Measurements from ENCODE around the gene PRR35.

The PRR35 gene

DNA sequence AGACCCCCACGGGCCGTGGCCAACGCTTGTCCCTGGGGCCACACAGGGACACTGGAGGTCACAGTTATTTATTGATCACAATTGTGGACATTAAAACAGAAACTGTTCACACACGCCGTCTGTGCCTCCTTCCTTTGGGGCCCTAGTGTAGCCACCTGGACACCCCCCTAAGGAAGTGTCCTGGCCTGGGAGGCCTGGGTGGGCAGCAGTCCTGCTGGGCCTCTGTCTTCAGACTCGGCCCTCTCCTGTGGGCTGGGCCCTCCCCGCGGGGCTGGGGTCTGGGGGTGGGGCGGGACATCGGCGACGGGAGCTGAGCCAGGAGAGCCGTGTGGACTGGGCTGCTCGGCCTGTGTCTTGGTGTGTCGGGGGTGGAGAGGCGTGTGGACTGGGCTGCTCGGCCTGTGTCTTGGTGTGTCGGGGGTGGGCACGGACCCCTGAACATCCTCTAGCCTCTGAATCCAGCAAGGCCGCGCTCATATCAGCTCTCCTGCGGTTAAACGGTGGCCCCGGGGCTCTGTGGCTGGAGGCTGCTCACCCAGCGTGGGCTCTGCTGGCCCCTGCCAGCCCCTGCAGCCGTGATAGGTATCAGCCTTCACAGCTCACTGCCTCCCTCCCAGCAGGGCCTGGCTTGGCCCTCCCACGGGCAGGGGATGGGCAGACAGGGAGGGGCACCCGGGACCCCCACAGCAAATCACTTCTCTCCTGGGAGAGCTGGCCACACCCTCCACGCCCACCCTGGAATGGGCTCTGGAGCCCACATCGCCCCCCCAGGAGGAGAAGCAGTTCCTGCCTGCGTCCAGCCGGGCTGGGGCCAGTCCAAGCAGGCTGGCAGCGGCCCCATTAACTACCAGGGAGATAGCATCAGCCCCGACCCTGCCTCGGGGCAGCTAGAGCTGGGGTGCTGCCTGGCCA, 5.5 kb downstream of the PRR35 start:
- DNase-seq, result no peak

DNA sequence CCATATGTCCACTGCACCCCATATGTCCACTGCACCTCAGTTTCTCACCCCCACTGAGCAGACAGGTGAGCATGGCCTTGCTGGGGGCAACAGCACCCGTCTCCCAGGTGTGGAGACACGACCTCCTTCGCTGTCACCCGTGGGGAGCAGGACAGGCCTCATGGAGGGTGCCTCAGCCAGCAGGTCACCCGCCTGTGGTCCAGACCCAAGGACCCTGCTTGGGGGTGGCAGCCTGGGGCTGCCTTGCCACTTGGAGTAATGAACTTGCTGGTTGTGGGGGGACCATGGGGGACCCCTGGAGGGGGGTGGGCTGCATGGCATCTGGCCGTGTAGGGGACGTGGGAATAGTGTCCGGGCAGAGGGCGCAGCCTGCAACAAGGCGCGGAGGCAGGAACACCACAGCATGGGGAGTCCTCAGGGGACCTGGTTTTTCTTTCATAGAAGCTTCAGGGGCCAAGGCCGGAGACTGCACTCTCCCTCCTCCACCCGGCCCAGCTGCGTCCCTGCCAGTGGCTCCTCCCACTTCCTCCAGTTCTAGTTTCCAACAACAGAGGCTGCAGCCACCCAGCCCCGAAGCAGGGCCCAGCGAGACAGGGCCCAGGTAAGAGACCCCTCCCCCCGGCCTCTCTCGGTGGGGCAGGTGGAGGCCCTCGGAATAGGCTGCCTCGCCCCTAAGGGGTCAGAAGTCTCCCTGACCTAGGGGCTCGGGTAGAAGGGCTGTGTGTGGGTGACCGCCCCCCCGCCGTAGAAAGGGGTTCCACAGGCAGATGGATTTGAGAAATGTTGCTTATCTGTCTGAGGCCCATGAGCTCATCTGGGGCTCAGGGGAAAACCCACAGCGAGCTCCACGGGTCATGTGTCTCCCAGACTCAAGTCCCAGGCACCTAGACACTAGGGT, 6.5 kb downstream of the PRR35 start, which contains the start of gene NHLRC4:
Gene NHLRC4 (plus strand): TSS at position 531 of the 898 bp plus-strand sequence. CDS start 1,043 bp downstream, outside the sequence.
- no peak for DNase-seq

DNA sequence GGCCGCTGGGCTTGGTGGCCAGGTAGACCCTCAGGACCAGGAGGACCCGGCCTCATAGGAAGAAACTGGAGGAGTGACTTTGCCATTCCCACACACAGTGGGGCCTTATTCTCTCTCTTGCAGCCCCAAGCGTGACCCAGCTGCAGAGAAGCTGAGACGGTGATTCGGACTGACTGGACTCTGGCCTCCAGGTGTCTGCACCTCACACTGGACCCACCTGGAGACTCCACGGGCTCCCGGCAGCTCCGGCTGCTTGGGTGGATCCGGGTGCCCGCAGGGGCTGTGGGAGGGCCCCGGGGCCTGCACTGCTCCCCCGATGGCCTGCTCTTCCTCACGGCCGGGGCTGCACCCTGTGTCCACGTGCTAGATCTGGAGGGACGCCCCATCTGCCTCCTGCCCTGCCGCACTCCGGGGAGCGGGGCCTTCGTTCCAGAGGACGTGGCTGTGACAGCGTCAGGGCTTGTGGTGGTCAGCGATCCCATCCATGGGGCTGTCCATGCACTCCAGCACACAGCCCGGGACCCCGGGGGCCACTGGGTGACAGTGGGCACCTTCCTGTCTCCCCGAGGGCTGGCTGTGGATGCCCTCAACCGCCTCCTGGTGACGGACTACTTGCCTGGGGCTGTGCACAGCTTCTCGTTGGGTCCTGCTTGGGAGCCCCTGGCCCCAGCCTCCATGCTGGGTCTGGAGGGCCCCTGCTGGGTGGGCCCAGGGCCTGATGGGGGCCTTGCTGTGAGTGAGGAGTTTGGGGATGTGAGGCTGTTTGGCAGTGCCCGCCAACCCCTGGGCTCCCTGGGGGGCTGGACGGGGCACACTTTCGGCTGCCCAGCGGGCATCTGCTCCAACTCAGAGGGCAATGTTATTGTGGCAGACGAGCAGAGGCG, 7.4 kb downstream of the PRR35 start:
- no peak for DNase-seq

DNA sequence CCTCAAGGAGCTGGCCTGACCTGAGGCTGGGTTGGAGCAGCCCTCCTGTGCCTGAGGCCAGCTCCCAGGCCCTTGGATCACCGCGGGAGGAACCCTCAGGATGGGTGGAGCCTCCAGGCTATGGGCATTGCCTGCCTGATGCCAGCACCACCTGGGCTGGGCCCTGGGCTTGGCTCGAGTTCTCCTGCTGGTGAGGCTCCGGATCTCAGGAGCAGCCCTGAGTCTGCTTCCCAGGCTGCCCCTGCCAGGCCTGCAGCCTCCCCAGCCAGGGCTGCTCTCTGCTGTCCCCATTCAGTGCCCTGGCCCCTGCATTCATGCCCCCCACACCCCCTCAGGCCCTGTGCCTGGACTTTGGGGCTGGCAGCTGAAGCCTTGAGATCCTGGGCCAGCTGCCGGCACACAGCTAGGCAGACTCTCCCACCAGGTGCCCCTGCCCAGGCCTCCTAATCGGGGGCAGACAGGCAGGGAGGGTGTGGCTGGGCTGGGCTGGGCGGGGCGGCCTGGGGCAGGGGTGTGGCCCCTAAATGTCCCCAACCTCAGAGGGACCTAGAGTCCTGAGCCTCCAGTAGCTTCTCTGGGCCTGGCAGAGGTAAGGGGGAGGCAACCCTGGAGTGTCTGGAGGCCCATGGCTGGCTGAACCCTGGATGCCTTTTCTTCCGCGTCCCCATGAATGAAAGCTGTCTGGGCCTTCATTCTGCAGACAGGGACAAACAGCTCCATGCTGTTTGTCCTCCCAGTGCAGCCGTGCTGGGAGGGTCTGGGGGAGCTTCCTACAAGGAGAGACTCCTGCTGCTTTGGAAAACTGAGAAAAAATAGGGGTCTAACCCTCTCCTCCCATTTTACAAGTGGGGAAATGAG, 8.4 kb downstream of the PRR35 start:
- DNase-seq, result no peak

DNA sequence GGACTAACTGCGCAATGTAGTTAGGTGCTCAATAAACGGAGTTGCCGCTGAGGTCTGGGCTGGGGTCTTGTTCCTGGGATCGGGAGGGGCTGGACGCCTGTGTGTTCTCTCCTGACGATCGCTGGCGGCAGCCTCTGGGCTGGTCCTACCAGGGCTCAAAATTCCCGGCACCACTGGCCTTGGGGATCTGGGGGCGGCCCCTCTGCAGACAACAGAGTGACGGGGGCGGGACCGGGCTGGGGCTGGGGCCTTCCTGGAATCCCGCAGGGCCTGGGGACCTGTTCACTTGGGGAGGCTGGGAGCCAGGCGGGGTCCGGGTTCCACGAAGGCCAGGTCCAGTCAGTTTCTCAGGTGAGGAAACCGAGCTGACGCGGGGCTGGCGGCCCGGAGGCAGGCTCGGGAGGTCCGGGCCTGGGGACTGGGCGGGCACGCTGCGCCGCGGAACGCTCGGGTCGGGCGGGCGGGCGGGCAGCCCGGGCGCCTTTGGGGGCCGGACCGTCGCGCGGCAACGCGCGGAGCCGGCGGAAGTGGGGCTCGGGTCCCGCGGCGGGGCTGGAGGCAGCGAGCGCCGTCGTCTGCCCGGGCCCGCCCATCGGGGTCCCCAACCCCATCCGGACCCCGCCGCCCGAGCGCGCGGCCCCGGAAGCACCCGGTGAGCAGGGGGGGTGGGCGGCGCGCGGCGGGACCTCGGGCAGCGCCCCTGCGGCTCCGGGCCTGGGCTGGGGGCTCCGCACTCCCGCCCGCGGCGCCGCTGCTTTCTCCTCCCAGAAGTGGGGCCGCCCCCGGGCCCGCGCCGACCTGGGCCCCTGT, 9.5 kb downstream of the PRR35 start, which contains the start of gene PIGQ:
Gene PIGQ (plus strand): TSS at position 524 of the 810 bp plus-strand sequence. CDS start 4,107 bp downstream, outside the sequence.
- DNase-seq, result no peak

DNA sequence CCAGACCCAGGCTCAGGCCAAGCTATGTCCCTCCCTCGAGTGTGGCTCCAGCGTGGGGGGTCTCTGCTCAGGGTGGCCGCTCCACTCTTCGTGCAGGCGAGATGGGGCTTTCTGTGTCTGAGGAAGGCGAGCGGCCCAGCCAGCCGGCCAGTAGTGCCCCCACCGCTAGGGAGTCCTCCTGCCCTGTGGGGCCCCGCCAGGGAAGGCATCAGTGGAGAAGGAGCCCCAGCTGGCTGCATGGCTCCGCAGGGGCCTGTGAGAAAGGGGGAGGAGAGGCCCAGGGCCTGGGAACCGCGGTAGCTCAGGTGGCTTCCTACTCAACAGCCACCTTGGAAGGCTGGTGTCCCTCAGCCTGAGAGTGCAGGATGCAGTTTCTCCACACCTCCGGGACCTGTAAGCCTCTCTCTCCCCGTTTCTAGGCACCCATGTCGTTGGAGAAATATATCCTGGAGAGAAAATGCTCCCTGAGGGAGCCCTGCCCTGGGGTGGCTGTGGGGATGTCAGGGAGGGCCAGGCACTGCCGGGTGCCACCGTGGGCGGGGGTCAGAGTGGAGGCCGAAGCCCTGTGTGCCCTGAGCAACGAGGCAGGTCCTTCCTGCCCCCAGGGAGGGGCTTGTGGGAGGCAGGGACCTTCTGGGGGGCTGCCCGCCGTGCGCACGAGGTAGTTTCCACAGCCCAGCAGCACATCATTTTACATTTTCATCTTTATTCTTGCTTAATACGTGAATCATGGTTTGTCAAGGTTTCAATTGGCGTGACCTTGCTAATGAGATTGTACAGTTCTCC, 12.9 kb downstream of the PRR35 start:
- no peak for DNase-seq

GRCh38 chr16:574021-574760, 14.0 kb downstream of the PRR35 start:
- DNase-seq, result no peak

GRCh38 chr16:575354-576196, 15.4 kb downstream of the PRR35 start:
- no peak for DNase-seq

DNA sequence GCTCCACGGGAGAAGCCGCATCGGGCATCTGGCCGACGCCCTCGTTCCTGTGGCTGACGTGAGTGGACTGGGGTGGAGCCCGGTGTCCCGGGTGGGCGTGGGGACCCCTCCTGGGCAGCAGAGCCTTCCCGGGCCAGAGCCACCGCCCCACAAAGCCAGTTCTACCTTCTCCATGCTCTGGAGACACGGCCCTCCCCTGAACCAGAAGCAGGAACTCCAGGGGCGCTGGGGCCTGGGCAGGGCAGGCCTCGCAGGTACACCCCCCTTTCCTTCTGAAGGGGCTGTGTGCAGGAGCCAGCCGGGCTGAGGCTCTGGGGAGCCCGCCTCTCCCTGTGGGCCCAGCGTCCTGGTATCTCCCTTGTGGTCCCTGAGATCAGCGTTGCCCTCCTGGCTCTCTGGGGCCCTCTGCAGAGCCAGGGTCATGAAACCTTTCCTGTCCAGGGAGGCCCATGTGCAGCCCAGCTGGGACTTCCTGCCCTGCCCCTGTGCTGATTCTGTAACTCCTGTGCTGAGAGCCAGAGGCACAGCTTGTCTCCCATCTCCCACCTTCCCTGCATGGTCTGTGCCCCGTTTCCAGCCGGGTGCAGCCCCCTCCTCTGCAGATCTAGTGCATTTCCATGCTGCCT, 16.1 kb downstream of the PRR35 start:
- no peak for DNase-seq

GRCh38 chr16:576823-577201, 16.6 kb downstream of the PRR35 start:
- no peak for DNase-seq

DNA sequence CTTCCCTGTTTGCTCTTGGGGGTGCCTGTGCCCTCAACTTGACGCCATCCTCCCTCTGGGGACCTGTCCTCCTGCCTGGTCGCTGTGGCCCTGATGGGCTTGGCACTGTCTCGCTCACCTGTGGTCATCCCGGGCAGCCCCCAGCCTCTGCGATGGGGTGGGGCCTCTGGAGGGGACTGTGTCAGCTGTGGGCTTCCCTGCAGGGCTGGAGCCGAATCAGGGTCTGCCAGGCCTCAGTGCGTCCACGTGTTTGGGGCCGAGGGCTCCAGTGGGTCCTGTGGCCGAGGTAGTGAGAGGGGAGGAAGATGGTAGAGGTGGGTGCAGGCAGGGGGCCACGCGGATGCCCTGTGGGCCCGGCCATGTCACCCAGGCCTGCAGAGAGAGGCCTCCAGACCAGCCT, 17.6 kb downstream of the PRR35 start:
- DNase-seq, result no peak

DNA sequence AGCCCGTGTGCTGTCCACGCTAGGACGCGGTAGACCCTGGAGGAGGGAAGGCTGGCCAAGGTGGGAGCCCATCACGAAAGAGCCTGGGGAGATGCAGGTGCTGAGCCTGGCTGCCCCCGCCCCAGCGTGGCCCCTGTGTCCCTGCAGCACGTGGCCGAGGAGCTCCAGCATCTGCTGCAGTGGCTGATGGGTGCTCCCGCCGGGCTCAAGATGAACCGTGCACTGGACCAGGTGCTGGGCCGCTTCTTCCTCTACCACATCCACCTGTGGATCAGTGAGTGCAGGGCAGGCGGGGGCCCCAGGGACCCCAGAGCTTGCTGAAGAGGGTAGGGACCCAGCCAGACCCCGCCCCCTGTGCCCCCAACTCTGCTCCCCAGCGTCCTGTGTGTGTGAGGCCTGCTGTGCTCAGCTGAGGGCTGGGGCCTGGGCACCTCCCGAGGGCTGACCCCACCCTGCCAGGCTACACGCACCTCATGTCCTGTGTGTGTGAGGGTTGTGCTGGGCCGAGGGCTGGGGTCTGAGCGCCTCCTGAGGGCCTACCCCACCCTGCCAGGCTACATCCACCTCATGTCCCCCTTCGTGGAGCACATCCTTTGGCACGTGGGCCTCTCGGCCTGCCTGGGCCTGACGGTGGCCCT, 18.2 kb downstream of the PRR35 start:
- DNase-seq, result no peak

DNA sequence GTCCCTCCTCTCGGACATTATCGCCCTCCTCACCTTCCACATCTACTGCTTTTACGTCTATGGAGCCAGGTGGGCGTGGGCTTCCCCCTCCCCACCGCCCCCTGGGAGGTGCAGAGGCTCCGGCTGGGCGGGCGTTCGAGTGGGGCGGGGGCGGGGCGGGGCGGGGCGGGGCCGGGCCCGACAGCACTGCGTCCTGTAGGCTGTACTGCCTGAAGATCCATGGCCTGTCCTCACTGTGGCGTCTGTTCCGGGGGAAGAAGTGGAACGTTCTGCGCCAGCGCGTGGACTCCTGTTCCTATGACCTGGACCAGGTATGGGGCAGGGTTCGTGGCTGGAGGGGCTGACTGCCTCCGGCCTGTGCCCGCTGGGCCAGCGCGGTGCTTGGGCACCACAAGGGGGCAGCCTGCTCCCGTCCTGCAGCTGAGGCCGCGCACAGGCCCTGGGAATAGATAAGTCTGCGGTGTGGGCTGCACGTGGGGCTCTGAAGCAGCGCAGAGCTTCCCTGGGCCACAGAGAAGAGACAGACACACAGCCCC, 18.7 kb downstream of the PRR35 start:
- DNase-seq, result no peak

GRCh38 chr16:580141-580945, 20.1 kb downstream of the PRR35 start:
- no peak for DNase-seq

DNA sequence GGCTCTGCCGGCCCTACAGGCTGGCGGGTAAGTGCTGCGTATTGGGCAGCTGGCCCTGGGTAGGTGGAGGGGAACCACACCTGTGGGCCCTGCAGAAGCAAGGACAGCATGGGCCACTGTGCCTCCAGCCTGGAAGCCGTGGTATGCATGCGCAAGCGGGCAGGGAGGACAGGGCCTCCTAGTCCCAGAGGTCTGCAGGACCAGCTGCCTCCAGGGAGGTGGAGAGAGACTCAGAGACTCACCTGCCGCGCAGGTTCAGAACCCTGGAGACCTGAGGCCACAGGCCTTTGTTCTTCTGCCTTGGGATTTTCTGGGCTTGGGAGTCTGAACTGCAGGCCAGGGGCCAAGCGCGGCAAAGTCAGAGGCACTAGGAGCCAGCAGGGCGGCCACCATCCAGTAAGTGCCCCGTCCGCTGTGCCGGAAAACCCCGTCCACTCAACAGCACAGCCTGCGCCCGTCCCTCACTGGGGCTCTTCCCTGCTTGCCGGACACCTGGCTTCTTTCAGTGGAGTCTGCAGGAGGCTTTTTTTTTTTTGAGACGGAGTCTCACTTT, 20.8 kb downstream of the PRR35 start:
- no peak for DNase-seq

- no peak for DNase-seq
These were observed 22.0 kb downstream of the PRR35 start for GRCh38 chr16:582218-582613.
